Neutrophil (primary cell): Measurements from ENCODE around the gene AP4S1.
A peak's percentile ranks its signal among the peaks of the same experiment; 100 is the strongest.

Source experiments
- H3K27ac ChIP-seq: fragments of 200-600 bp; sonication (generic); 2 replicates; pipeline ENCODE4 v1.5.1; 2016; ENCODE audit warnings: mild to moderate bottlenecking, moderate library complexity
- H3K27me3 ChIP-seq: fragments of 200-600 bp; sonication (generic); 2 replicates; pipeline ENCODE4 v1.6.0; 2016; ENCODE audit warnings: mild to moderate bottlenecking
- H3K36me3 ChIP-seq: fragments of 200-600 bp; sonication (generic); 2 replicates; pipeline ENCODE4 v1.5.1; 2017
- H3K4me1 ChIP-seq, 2 experiments: fragments of 200-600 bp in 1 of 2; sonication (generic) in 1 of 2; 1 replicate in 1 of 2; 2 replicates in 1 of 2; pipeline versions ENCODE4 v1.5.1 to v1.6.1; 2013 to 2016; ENCODE audit warnings: low read depth in 1 of 2, low read length in 1 of 2, mild to moderate bottlenecking in 1 of 2, moderate library complexity in 1 of 2; ENCODE audit not compliant: control insufficient read depth in 1 of 2, insufficient read depth in 1 of 2
- H3K4me3 ChIP-seq, 2 experiments: fragments of 200-600 bp in 1 of 2; sonication (generic) in 1 of 2; 1 replicate in 1 of 2; 2 replicates in 1 of 2; pipeline ENCODE4 v1.5.1; 2013 to 2016; ENCODE audit warnings: low read depth in 1 of 2, low read length in 1 of 2, mild to moderate bottlenecking in 1 of 2, moderate library complexity in 1 of 2
- H3K9me3 ChIP-seq: fragments of 200-600 bp; sonication (generic); 2 replicates; pipeline ENCODE4 v1.5.1; 2016
- TF ChIP-seq, protein P1 (sequence below): fragments of 200-600 bp; sonication (generic); IDR thresholded peaks from 2 replicates; pipeline ENCODE4 v1.5.1; 2016; ENCODE audit warnings: antibody characterized with exemption

AP4S1 gene

DNA sequence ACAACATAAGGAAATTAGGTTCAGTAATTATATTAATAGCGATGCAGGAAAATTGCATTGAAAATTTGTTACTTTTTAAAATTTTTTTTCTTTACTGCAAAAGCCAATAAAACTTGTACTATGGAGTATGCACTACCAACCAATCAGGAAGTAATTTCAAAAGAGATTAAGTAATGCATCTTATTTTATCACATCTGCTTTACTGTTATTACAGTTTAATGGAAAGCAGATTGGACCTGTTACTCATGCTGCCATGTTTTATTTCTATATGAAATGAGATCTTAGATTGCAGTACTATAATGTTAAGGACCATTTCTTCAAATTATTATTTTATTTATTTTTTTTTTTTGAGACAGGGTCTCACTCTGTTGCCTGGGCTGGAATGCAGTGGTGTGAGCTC lies 2.4 kb downstream of the AP4S1 start:
- no peaks in the 10 kb centered on the region for H3K9me3 ChIP-seq
- H3K27ac ChIP-seq, result no peak overlapping the region
- H3K4me1 ChIP-seq, result peaks cover 41 to 44% of the 10 kb centered on the region in 2 experiments
- TF ChIP-seq, protein P1, sequence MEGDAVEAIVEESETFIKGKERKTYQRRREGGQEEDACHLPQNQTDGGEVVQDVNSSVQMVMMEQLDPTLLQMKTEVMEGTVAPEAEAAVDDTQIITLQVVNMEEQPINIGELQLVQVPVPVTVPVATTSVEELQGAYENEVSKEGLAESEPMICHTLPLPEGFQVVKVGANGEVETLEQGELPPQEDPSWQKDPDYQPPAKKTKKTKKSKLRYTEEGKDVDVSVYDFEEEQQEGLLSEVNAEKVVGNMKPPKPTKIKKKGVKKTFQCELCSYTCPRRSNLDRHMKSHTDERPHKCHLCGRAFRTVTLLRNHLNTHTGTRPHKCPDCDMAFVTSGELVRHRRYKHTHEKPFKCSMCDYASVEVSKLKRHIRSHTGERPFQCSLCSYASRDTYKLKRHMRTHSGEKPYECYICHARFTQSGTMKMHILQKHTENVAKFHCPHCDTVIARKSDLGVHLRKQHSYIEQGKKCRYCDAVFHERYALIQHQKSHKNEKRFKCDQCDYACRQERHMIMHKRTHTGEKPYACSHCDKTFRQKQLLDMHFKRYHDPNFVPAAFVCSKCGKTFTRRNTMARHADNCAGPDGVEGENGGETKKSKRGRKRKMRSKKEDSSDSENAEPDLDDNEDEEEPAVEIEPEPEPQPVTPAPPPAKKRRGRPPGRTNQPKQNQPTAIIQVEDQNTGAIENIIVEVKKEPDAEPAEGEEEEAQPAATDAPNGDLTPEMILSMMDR, result no peak
- H3K4me3 ChIP-seq, result no peak overlapping the region
- H3K36me3 ChIP-seq, result no peaks in the 10 kb centered on the region
- no peaks in the 10 kb centered on the region for H3K27me3 ChIP-seq

DNA sequence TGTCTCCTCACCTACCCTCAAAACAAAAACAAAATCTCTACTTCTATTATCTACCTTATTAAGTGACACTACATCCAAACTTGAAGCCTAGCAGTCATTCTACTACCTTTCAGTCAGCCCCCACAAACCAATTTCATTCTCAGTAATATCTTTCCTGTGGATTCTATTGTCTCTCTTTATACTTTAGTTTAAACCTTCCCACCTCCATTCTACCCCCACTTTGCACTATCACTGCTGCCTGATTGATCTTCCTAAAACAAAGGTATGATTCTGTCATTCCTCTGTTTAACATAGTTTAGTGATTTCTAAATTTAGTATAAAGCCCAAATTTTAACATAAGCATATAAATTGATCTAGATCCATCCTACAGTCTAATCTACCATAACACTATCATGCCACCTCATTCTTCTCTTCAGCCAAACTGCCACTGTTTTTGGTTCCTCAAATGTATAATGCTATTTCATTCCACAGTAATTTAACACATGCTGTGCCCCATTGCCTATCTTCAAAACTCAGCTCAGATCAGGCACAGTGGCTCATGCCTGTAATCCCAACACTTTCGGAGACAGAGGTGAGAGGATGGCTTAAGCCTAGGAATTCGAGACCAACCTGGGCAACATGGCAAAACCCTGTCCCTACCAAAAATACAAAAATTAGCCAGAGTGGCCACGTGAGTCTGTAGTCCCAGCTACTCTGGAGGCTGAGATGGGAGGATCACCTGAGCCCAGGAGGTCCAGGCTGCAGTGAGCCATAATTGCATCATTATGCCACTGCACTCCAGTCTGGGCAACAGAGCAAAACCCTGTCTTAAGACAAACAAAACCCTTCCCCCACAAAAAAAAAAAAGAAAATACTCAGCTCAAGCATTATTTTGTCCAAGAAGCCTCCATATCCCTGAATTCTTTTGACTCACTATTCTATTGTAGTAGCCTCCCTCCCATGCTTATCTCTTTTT lies 3.8 kb downstream of the AP4S1 start:
- H3K4me1 ChIP-seq, result peaks cover 36 to 39% of the 10 kb centered on the region in 2 experiments
- H3K27ac ChIP-seq, result no peak overlapping the region
- no peaks in the 10 kb centered on the region for H3K27me3 ChIP-seq
- H3K4me3 ChIP-seq, result no peak overlapping the region
- TF ChIP-seq, protein P1, result no peak
- H3K9me3 ChIP-seq, result no peaks in the 10 kb centered on the region
- H3K36me3 ChIP-seq, result no peaks in the 10 kb centered on the region

DNA sequence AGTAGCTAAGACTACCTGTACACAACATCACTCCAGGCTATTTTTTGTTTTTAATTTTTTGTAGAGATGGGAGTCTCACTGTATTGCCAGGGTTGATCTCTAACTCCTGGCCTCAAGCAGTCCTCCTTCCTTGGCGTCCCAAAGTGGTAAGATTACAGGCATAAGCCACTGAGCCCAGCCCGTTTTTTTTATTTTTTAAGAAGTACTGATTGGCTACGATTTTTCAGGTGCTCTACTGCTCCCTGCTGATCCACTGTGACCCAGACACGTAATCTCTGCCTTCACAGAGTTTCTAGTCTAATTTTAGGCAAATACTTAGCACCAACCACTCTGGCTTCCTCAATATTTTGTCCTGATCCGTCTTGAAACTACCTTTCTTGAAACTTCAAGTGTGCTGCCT lies 5.0 kb downstream of the AP4S1 start:
- Histone ChIP-seq H3K36me3 (no peaks in the 10 kb centered on the region), H3K27me3 (no peaks in the 10 kb centered on the region), H3K4me3 (no peak overlapping the region), H3K27ac (peak overlapping the region; percentile 67), H3K4me1 (peaks cover 25 to 27% of the 10 kb centered on the region in 2 experiments), H3K9me3 (no peaks in the 10 kb centered on the region)
- TF ChIP-seq, protein P1, result no peak

DNA sequence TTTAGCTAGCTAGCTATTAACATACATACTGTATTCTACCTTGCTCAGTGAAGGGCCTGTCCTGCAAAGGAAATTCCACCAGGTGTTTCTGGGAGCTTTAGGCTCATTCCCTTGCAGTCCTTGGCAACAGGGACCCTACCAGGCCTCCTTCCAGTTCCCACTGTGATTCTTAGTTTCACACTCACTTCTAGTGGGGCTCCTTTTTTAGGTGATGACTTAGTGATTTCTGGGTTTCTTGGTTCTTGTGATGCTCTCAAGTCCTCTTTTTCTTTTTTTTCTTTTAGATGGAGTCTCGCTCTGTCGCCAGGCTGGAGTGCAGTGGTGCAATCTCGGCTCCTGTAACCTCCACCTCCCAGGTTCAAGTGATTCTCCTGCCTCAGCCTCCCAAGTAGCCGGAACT lies 11.1 kb downstream of the AP4S1 start:
- peaks cover 8 to 15% of the 10 kb centered on the region in 2 experiments for H3K4me1 ChIP-seq
- no peaks in the 10 kb centered on the region for H3K36me3 ChIP-seq
- H3K4me3 ChIP-seq, result no peak overlapping the region
- H3K9me3 ChIP-seq, result no peaks in the 10 kb centered on the region
- TF ChIP-seq, protein P1, result no peak
- no peak overlapping the region for H3K27ac ChIP-seq
- no peaks in the 10 kb centered on the region for H3K27me3 ChIP-seq

DNA sequence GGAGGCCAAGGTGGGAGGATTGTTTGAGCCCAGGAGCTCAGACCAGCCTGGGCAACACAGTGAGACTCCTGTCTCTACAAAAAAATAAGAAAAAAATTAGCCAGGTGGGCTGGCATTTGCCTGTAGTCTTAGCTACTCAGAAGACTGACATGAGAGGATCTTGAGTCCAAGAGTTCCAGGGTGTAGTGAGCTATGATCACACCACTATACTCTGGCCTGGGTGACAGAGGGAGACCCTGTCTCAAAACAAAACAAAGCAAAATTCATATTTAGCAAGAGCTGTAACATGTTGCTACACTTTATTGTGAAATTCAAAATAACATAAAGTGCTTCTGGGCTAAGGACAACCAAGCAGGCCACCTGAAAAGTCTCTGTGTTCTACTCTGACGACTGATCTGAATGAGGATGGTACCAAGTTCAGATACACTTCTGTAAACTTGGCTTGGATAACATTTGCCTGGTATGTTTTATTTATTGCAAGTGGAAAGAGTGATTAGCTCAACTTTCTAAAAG lies 12.3 kb downstream of the AP4S1 start:
- Histone ChIP-seq H3K9me3 (no peaks in the 10 kb centered on the region), H3K27ac (no peak overlapping the region), H3K4me1 (peaks cover 5 to 7% of the 10 kb centered on the region in 2 experiments), H3K36me3 (no peaks in the 10 kb centered on the region), H3K4me3 (no peak overlapping the region), H3K27me3 (no peaks in the 10 kb centered on the region)
- TF ChIP-seq, protein P1, result no peak
